Adrenal gland (tissue), 5 donors: ENCODE data around the gene PRR18.

Source experiments
- CTCF ChIP-seq, 6 experiments: fragments of 450-650 bp in 4 of 6; fragments of 200-600 bp in 2 of 6; sonication (generic) in 1 of 6; IDR thresholded peaks; 1 replicate in 5 of 6; 2 replicates in 1 of 6; pipeline versions ENCODE4 v1.5.1 to v1.8.0; 2016 to 2021; ENCODE audit warnings: antibody characterized with exemption in 6 of 6, mild to moderate bottlenecking in 2 of 6, moderate library complexity in 1 of 6
- POLR2A ChIP-seq, 2 donors: fragments of 450-650 bp; IDR thresholded peaks; one replicate each; pipeline ENCODE4 v1.6.1; 2017; ENCODE audit warnings: antibody characterized with exemption in 2 of 2, mild to moderate bottlenecking in 2 of 2, moderate library complexity in 1 of 2
- donor health status: DM: no; HTN: no; CAD: no.

GRCh38 chr6:166313255-166314070 is 5.3 kb upstream of the PRR18 start:
- TF ChIP-seq POLR2A (IDR thresholded peaks at IDR 0.05) (no peak), CTCF (IDR thresholded peaks at IDR 0.05) (peak; percentile 41 to 65 (median 62))
